Measurements from ENCODE around the gene NUDT22.

Gene NUDT22

GRCh38 chr11:64246871-64247728, 21.0 kb downstream of the NUDT22 start, which contains the start of gene PPP1R14B:
PPP1R14B (minus strand) TSS chr11:64246943; CDS start chr11:64246673, 270 bp downstream.
- H3K4me3 ChIP-seq (replicated peaks in 1 of 2; ENCODE audit: low read depth in 2 of 2, low read length in 2 of 2) = peak within 1 kb of the TSS; percentile 78 to 90
- no peak for TF ChIP-seq CTCF (IDR thresholded peaks at IDR 0.05; ENCODE audit: low read depth, low read length)
- peak; percentile 84 to 90 for DNase-seq (ENCODE audit: low read depth in 2 of 2)

- no peak for TF ChIP-seq CTCF (IDR thresholded peaks at IDR 0.05; ENCODE audit: low read depth, low read length)
- peak overlapping the region; percentile 67 to 71 for H3K4me3 ChIP-seq (replicated peaks in 1 of 2; ENCODE audit: low read depth in 2 of 2, low read length in 2 of 2)
- no peak for DNase-seq (ENCODE audit: low read depth in 2 of 2)
Observed at GRCh38 chr11:64247729-64248531, 21.9 kb downstream of the NUDT22 start.

- no peak for TF ChIP-seq CTCF (IDR thresholded peaks at IDR 0.05; ENCODE audit: low read depth, low read length)
- no peak overlapping the region for H3K4me3 ChIP-seq (replicated peaks in 1 of 2; ENCODE audit: low read depth in 2 of 2, low read length in 2 of 2)
- DNase-seq (ENCODE audit: low read depth in 2 of 2) = no peak
Observed at GRCh38 chr11:64248578-64248977, 22.5 kb downstream of the NUDT22 start.

- no peak for DNase-seq (ENCODE audit: low read depth in 2 of 2)
- no peak overlapping the region for H3K4me3 ChIP-seq (replicated peaks in 1 of 2; ENCODE audit: low read depth in 2 of 2, low read length in 2 of 2)
- no peak for TF ChIP-seq CTCF (IDR thresholded peaks at IDR 0.05; ENCODE audit: low read depth, low read length)
Observed at GRCh38 chr11:64249038-64249437, 23.0 kb downstream of the NUDT22 start.

GRCh38 chr11:64249563-64250414, 23.7 kb downstream of the NUDT22 start:
- H3K4me3 ChIP-seq (replicated peaks in 1 of 2; ENCODE audit: low read depth in 2 of 2, low read length in 2 of 2) = no peak overlapping the region
- DNase-seq (ENCODE audit: low read depth in 2 of 2) = no peak
- TF ChIP-seq CTCF (IDR thresholded peaks at IDR 0.05; ENCODE audit: low read depth, low read length) = no peak

GRCh38 chr11:64250415-64251015, 24.4 kb downstream of the NUDT22 start:
- no peak for TF ChIP-seq CTCF (IDR thresholded peaks at IDR 0.05; ENCODE audit: low read depth, low read length)
- peak overlapping the region; percentile 57 to 85 for H3K4me3 ChIP-seq (replicated peaks in 1 of 2; ENCODE audit: low read depth in 2 of 2, low read length in 2 of 2)
- no peak for DNase-seq (ENCODE audit: low read depth in 2 of 2)
